Osteoblast (primary cell): ENCODE data around the gene ARHGEF28. TPM values are rescaled to one million over a fixed set of nuclear protein-coding genes. Genes with fewer than 3 reads are reported as not detected.

Experiments used
- DNase-seq: peaks from one replicate; pipeline ENCODE4 v3.0.0; 2011; ENCODE audit warnings: low spot score, mixed read lengths; ENCODE audit not compliant: insufficient read length; ENCODE audit errors: missing footprints
- H2AFZ ChIP-seq: 2 replicates; pipeline ENCODE4 v1.6.0; 2011; ENCODE audit warnings: mild to moderate bottlenecking, low read length
- H3K27ac ChIP-seq: 2 replicates; pipeline ENCODE4 v1.5.1; 2011; ENCODE audit warnings: mild to moderate bottlenecking, low read depth, low read length, moderate library complexity
- H3K27me3 ChIP-seq: 2 replicates; pipeline ENCODE4 v1.6.0; 2012; ENCODE audit warnings: mild to moderate bottlenecking, control low read depth, inconsistent platforms, low read length, moderate library complexity; ENCODE audit not compliant: insufficient read depth
- H3K36me3 ChIP-seq: 2 replicates; pipeline ENCODE4 v1.5.1; 2011; ENCODE audit warnings: mild to moderate bottlenecking, low read length, control low read depth, moderate library complexity; ENCODE audit not compliant: insufficient read depth
- H3K4me1 ChIP-seq: 2 replicates; pipeline ENCODE4 v1.5.1; 2011; ENCODE audit warnings: mild to moderate bottlenecking, low read length, control low read depth, moderate library complexity; ENCODE audit not compliant: insufficient read depth
- H3K4me2 ChIP-seq: 2 replicates; pipeline ENCODE4 v1.6.0; 2011; ENCODE audit warnings: mild to moderate bottlenecking, low read length; ENCODE audit not compliant: insufficient read depth
- H3K4me3 ChIP-seq: fragments of 200-600 bp; sonication (generic); 3 replicates; pipeline ENCODE4 v1.5.1; 2012; ENCODE audit warnings: mild to moderate bottlenecking, low read length, inconsistent platforms; ENCODE audit not compliant: insufficient read depth
- H3K79me2 ChIP-seq: 2 replicates; pipeline ENCODE4 v1.6.0; 2012; ENCODE audit warnings: mild to moderate bottlenecking, low read length, control low read depth, inconsistent platforms; ENCODE audit not compliant: insufficient read depth
- H3K9me3 ChIP-seq: 2 replicates; pipeline ENCODE4 v1.5.1; 2011; ENCODE audit warnings: low read depth, low read length, control low read depth
- H4K20me1 ChIP-seq: 2 replicates; pipeline ENCODE4 v1.6.0; 2012; ENCODE audit warnings: mild to moderate bottlenecking, low read length, control low read depth; ENCODE audit not compliant: insufficient read depth
- CTCF ChIP-seq: IDR thresholded peaks from 2 replicates; pipeline ENCODE4 v1.5.1; 2011; ENCODE audit warnings: mild to moderate bottlenecking, low read depth, low read length, moderate library complexity; ENCODE audit errors: extremely low read depth
- total RNA-seq: library from RNA; depleted of rRNA; stranded (reverse); fragments of >200 nt; gene quantifications from 2 replicates; pipeline ENCODE4 v1.2.3, GENCODE V29; 2012

The ARHGEF28 gene
- total RNA-seq, 1 donor, result 64.4 TPM

- peak overlapping the region; percentile 93 for H2AFZ ChIP-seq
- H3K79me2 ChIP-seq, result peaks cover 57% of the 10 kb centered on the region
- TF ChIP-seq CTCF, result no peak
Observed at GRCh38 chr5:73626814-73627313, 868 bp downstream of the ARHGEF28 start.

GRCh38 chr5:73629456-73629855 is 3.5 kb downstream of the ARHGEF28 start:
- DNase-seq, result no peak
- Histone ChIP-seq H3K79me2 (peaks cover 76% of the 10 kb centered on the region), H3K4me1 (no peaks in the 10 kb centered on the region)

More at GRCh38 chr5:73626814-73627313, 868 bp downstream of the ARHGEF28 start:
- H3K36me3 ChIP-seq, result no peaks in the 10 kb centered on the region
- H3K27me3 ChIP-seq, result no peaks in the 10 kb centered on the region
- peaks cover 2% of the 10 kb centered on the region for H4K20me1 ChIP-seq
- H3K4me3 ChIP-seq, result peak overlapping the region; percentile 83
- peak overlapping the region; percentile 90 for H3K4me2 ChIP-seq
- H3K27ac ChIP-seq, result no peak overlapping the region
- H3K4me1 ChIP-seq, result no peaks in the 10 kb centered on the region
- DNase-seq, result no peak
- no peaks in the 10 kb centered on the region for H3K9me3 ChIP-seq

GRCh38 chr5:73630765-73631164 is 4.8 kb downstream of the ARHGEF28 start:
- Histone ChIP-seq H3K4me3 (no peak overlapping the region), H2AFZ (no peak overlapping the region), H3K4me2 (no peak overlapping the region), H3K79me2 (peaks cover 88% of the 10 kb centered on the region), H3K27me3 (no peaks in the 10 kb centered on the region), H3K27ac (no peak overlapping the region), H4K20me1 (peaks cover 2% of the 10 kb centered on the region), H3K4me1 (no peaks in the 10 kb centered on the region), H3K36me3 (no peaks in the 10 kb centered on the region), H3K9me3 (no peaks in the 10 kb centered on the region)
- DNase-seq, result no peak
- no peak for TF ChIP-seq CTCF

More at GRCh38 chr5:73629456-73629855, 3.5 kb downstream of the ARHGEF28 start:
- Histone ChIP-seq H4K20me1 (peaks cover 2% of the 10 kb centered on the region), H3K9me3 (no peaks in the 10 kb centered on the region), H3K36me3 (no peaks in the 10 kb centered on the region), H3K27ac (no peak overlapping the region), H3K27me3 (no peaks in the 10 kb centered on the region), H2AFZ (no peak overlapping the region), H3K4me3 (no peak overlapping the region), H3K4me2 (no peak overlapping the region)
- no peak for TF ChIP-seq CTCF

- Histone ChIP-seq H3K36me3 (no peaks in the 10 kb centered on the region), H2AFZ (no peak overlapping the region), H3K27ac (no peak overlapping the region), H3K27me3 (no peaks in the 10 kb centered on the region), H3K4me2 (no peak overlapping the region), H4K20me1 (peaks cover 2% of the 10 kb centered on the region), H3K79me2 (peaks cover 90% of the 10 kb centered on the region), H3K9me3 (no peaks in the 10 kb centered on the region), H3K4me3 (no peak overlapping the region), H3K4me1 (no peaks in the 10 kb centered on the region)
- no peak for TF ChIP-seq CTCF
- DNase-seq, result no peak
Observed at GRCh38 chr5:73631500-73631899, 5.5 kb downstream of the ARHGEF28 start.
